HG02571 (cell line): Measurements from ENCODE around the gene IRX3.
"Not testable (repeated sequence)": the region's sequence is repeated elsewhere in the genome, so short reads cannot be mapped to it uniquely, and the experiment has no call there.

Experiments used
- ATAC-seq: cut with Tn5 transposase; IDR thresholded peaks from one replicate; pipeline ENCODE4 v1.9.1; 2021; ENCODE audit warnings: mild to moderate bottlenecking, moderate library complexity; ENCODE audit not compliant: unreplicated experiment

Gene IRX3

DNA sequence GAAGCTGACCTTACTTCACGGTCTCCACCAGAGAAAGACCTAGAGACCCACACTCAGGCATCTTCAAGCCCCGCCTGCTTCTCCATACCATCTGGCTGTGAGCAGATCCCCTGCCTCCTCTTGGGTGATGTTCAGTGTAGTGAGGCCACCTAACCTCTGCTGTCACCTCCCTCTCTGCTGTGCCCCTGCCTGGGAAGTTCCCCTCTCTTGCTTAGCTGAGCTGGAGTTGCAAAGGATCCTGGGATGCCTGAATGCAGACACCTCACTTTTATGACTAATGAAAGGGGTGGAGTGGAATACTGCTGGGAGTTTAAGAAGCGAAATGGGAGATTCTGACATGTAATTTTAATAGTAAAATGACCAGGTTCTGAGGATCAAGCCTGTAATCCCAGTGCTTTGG is 5.8 kb downstream of the IRX3 start:
- ATAC-seq = no peak

DNA sequence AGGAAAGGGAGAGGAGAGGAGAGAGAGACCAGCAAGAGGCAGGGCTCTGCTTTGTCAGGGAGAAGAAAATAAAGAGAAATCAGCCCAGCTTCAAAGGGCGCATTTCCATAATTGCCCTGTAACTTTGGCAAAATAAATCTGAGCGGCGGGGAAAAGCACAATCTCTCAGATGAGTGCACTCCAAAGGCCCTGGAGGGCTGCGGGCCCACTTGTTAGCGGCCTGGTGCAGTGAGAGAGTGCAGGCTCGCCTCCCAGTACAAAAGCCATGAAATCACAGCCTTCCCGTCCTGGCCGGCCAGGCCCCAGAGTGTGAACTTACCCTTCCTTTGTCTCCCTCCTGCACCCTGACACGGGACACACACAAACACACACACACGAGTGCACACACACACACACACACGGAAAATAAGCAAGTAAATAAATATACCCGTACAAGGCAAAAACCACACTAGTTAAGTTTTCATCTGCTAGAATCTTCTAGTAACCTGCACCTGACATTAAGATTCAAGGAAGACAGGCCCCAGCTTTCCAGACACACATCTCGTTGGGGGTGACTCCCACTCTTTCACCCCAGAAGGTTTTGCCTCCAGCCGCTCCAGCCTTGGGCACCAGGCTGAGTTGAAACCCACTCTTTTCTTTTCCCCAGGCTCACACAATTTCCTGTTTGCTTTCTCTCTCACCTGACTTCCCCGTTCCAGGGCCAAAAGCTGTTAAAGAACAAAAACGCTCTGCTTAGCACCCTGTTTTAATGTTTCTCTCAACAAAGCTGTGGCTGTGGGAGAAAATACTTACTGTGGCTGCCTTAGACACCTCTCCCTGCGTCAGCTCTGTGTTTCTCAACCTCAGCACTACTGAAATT is 8.5 kb downstream of the IRX3 start:
- ATAC-seq = no peak

DNA sequence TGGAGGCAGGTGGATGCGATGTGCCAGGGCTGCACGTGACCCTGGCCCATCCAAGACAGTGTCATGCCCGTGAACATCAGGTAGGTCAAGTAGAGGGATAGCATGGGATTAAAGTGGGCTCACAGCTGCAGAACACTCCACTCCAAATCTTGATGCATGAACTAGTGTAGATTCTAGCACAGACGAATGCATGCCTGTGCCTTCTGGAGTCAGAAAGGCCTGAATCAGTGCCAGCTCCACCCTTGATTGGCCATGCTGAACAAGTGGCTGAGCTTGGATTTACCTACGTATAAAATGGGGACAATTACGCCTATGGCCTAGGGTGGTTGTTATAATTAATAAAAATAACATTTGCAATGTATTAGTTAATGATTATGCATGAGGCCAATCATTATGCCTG is 10.6 kb downstream of the IRX3 start:
- ATAC-seq = no peak

DNA sequence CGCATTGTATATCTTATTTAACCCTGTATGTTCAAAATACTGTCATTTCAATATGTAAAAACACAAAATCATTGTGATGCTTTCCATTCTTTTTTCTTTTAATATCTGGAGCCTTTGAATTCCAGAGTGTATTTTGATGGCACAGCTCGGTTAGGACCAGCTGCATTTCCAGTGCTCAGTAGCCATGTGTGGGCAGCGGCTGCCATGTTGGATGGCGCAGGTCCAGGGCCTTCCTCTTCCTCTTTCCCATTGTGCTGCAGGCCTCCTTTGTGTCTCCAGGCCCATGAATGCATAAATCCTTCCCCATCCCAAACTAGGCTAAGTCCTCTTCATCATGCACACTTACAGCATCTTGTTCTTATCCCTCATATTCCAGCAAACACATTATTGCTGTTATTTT is 13.0 kb downstream of the IRX3 start:
- no peak for ATAC-seq

DNA sequence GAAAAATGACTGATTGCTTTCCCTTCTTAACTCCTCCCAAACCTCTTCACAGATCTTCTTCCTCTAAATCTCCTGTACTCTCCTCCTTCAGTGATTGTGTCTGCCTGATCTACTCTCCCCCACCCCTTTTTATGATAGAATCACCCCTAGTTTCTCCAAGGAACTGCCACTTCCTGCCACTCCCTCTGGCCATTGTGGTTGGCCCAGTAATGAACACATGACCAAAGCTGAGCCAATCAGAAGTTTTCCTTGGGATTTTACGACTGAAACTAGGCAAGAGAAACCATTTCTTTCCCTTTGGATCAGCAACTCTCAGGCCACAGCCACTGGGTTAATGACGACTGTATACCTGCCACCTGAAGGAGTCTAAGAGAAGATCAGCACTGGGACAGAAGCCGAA is 15.9 kb downstream of the IRX3 start:
- no peak for ATAC-seq

DNA sequence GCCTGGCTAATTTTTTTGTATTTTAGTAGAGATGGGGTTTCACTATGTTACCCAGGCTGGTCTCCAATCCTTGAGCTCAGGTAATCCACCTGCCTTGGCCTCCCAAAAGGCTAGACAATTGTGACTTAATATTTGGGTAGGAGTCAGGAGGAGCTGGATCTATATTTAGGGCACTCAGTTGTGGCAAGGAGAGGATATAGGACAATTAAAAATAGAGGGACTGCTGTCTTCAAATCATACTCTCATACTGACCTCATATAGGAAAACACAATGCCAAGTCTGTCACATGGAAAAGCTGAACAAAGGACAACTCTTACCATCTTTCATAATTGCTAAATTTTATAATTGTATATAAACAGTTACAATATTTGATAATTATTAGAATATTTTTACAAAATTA is 17.1 kb downstream of the IRX3 start:
- ATAC-seq = no peak

DNA sequence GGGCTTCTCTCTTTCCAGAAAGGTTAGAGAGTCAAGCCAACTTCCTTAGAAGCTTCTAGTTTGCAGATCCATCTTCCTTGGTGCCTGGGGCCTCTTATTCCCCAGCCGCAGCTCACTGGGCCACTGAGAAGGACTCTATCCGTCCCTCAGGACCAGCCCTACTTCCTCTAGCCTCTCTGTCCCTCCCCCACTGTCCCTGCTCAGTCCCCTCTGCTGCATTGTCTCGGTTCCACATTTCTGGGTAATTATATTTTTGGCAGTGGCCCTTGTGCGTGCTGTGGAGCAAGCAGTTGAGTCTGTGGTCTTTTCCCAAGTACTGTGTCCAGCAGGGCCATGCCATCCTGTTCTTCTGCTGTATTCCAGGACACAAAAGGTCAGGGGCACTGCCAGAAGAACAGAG is 17.8 kb downstream of the IRX3 start:
- no peak for ATAC-seq

DNA sequence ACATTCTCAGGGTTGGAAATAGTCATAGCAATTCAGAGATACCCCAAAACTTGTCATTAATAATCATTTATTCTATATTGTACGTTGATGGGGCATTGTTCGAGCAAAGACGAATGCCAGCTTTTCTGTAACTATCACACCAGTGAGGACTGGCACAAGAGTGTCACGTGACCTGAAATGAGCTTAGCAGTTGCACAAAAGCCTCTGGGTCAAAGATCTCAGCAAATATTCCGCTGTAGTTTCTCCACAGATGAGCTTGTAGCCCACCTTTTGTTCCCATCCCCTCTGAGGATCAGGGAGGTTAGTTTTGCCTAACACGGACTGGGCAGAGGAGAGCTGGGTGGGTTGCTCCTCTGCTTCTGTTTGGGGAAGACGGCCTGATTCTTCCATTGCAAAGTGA is 18.2 kb downstream of the IRX3 start:
- no peak for ATAC-seq

DNA sequence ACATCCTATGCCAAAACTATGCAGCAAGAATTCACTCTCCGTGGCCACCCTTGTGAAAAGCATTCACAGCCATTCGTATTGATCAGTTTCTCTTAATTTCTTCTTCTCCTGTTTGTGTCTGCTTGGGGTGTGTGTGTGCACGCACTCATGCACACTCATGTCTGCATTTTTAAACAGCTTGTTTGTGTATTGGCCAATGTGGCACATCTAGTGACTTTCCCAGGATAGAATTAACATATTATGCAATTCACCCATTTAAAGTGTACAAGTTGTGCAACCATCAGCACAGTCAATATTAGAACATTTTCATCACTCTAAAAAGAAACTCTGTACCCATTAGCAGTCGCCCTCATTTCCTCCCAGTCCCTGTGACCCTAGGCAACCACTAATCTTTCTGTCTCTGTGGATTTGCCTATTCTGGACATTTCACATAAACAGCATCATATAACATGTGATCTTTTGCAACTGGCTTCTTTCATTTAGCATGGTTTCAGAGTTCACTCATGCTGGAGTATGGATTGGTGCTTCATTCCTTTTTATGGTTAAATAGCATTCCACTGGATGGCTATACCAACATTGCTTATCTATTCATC is 20.1 kb downstream of the IRX3 start:
- no peak for ATAC-seq

DNA sequence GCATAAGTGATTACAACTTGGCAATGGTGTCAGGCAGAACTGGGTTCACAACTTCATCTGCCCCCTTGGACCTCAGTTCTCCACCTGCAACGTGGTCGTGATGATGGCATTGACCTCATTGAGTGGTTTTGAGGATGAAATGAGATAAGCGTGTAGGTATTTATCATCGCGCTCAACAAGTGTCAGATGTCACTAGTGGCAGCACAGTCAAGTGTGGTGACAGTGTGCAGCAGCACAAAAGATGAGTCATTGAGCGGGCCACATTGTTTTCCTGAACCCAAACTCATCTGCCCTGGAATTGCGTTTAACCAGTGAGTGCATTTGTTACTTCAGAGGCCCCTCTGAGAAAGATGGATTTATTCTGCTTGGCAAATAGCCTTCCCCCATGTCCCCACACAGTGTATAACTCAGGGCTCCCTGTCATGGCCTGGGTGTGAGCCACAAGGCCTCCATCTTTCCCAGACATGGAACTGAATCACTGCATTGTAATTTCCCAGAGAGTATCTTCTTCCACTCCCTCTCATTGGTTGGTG is 20.9 kb downstream of the IRX3 start:
- ATAC-seq = no peak

DNA sequence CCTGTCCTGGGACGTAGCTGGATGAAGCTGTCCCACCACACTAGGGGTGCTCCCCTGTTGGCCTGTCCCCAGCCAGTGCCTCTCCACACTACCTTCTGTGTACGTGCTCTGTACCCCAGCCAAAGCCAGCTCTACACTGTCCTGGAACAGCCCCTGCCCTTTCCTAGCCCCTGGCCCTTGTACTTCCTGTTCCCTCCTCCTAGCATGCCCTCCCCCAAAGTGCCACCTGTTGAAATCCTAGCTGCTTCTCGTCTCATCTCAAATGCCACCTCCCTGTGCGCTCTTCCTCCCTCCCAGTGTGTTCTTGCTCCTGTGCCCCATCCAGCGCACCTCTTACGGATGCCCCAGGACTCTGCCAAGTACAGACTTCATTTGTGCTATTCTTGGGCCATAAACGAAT is 33.5 kb downstream of the IRX3 start:
- no peak for ATAC-seq

DNA sequence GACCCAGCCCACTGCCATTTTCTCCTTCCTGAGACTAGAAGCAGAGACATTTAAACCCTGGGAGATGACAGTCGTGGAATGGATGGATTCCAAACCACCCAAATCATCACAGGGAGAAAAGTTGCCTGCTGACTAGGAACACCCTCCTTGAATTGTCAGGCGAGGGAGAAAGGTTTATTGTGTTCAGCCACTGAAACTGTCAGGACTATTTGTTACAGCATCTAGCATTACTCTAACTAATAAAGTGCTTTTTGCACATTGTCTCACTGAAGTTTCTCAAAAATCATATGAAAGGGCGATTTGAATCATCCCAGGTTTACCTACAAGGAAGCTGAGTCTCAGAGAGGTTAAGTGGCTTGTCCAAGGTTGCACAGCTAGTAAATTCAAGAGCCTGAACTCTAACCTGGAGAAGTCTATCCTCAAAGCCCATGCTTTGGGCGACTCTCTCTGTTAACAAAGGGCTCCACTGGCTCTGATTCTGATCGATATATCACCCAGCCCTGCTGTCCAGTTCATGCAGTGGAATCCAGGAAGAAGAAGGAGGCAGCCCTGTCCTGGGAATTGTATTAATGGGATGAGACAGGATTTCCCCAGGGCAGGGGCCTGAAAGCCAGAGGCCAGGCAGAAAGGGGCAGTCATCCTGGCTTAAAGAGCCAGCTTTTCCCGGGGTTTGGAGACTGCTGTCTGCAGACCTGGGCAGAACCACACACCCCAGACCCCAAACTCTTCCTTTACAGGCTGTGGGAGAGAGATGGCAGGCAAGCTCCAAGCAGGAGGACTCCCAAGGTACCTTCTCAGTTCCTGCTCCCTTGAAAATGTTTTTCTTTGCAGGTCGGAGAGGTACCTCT is 37.5 kb downstream of the IRX3 start:
- ATAC-seq = no peak

DNA sequence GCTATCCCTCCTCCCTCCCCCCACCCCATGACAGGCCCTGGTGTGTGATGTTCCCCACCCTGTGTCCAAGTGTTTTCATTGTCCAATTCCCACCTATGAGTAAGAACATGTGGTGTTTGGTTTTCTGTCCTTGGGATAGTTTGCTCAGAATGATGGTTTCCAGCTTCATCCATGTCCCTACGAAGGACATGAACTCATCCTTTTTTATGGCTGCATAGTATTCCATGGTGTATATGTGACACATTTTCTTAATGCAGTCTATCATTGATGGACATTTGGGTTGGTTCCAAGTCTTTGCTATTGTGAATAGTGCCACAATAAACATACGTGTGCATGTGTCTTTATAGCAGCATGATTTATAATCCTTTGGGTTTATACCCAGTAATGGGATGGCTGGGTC is 38.9 kb downstream of the IRX3 start:
- not testable (repeated sequence) for ATAC-seq

DNA sequence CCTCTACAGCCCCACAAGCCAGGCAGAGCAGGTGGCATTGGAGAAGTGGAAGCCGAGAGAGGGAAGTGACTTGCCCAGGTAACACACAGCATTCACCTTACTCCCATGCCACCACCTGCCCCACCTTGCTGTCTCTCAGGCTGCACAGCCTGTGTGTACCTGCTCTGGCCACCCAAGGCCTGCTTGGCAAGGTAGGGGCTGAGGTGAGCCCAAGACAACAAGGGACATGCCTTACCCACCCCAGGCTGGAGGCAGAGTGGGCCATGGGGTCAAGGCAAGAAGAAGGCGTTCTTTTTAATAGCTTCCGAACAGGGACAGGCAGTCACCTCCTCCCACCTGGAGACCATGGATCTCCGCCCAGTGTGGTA is 40.1 kb downstream of the IRX3 start:
- ATAC-seq = no peak

DNA sequence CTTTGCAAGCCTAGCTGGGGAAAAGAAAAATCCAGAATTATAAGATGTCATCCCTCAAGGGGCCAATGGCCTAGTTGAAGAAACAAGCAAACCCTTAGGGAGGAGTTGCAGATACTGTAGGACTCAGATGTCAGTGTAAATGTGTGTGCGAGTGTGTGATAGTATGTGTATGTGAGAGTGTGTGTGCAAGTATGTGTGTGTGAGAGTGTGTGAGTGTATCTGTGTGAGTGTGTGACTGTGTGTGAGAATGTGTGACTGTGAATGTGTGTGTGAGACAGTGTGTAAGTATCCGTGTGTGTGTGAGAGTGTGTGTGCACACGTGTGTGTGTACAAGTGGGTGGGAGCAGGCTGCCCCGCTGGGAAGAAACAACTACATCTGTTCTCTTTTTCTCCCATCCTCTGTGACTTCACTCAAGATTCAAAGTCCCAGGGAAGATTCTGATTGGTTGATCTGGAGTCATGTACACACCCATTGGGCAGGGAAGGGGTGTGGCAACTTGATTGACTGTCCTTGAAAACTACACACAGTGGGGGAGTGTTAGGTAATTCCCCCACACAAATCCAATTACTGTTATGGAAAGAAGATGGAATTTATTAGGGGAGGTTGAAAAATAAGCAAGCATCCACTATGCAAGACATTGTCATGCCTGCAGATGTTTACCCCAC is 40.7 kb downstream of the IRX3 start:
- no peak for ATAC-seq

DNA sequence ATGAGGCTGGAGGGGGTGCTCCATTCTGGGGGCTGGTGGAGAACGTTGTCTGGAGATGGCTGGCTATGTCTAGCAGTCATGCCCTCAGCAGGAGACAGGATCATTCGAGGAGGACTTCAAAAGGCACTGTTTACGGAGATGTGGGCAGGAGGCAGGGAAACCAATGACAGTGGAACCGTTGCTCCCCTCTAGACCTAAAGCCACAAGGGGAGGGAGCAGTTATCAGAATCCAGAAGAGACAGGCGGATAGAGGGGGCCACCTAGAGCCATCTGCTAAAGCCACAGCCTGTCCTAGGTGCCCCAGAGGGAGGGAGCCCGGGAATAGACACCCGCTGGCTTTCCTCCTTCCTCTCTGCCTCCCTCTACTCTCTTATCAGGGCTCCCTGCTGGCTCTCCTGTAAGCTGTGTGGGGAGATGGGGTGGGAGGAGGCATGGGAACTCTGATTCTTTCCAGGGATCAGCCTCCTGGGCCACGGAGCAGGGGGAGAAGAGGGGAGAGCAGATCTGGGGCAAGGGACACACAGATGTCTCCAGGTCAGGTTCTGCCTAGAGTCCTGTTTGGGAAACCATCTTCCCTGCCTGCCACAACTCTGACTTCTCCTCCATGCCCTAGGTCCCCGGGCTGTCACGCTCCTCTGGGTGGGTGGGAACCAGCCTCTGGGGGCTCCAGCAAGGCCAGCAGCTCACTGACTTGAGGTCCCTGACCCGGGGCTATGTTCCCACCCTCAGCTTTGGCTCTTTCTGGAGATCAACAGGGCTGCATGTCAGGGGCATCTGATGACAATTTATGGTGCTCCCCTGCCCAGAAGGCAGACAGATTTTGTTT is 42.3 kb downstream of the IRX3 start:
- ATAC-seq = no peak

DNA sequence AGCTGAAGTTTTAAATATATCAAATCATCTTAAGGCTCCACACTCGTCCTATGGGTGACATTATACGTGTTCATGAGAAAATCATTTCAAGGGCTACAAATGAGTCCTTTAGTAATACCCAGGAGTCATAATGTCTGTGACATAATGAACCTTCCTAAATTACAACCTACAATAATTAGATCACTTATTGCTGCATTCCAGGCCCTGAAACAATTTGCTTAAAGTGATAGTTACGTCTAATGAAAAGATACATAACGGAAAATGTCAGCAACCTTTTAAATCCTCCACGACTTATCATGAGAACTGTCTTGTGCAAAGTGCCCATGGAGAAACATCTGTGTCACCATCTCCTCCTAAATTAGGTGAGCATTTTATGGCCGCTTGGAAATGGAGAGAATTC is 43.4 kb downstream of the IRX3 start:
- ATAC-seq = no peak

DNA sequence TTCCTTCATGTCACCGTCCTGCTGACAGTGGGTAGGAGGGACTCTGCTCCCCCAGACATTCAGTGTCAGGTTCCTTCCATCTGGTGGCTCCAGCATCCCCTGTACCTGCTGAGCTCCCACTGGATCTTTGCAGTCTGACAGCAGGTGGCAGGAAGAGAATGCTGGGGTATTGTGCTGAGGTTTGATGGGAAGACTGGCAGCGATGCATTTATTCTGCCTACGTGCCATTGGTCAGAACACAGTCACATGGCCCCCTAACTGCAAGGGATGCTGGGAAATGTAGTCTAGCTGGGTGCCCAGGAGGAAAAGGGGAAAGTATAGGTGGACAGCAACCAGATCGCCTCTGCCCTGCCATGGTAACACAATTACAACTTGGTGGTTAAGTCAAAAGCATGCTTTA is 44.4 kb downstream of the IRX3 start:
- ATAC-seq = no peak

DNA sequence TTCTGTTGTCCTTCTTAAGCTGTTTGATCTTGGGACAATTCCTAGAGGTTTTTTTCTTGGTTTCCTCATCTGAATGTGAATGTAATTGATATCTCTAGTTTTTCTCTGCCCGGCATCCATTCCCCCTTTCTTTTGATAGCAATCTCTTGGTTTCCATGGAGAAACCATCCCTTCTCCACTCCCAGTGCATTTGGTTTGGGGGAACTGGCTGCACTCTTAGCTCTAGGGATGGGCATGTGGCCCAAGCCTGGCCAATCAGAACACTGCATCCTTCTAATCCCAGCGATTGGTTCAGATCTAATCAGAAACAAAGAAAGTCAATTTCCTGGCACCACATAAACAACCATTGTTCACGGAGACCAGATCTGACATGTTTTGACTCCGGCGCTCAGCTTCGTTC is 45.1 kb downstream of the IRX3 start:
- ATAC-seq = no peak
